NCI-H1694 (cell line): Measurements from ENCODE around the gene DOCK10.
A peak's percentile ranks its signal among the peaks of the same experiment; 100 is the strongest.

Experiments
- DNase-seq: peaks from one replicate; lab custom pipeline; 2025; lab: John Stamatoyannopoulos, UW

The DOCK10 gene

DNA sequence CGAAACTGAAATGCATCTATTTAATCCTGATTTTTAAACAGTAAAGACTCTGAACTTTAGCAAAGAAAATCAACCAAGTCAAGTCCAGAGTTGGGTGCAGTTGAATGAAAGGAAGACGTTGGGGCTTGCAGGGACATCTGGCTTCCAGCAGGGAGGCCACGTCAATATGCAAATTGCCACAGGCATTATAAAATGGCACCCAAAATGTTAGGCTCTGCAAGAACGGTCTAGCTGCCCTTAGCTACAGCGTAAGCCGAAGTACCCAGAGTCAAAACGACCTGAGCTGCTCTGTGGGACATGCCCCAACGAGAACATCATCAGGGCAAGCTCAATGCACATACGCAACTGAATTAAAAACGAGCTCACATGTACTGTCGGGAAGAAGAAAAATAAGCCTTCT, 30.7 kb downstream of the DOCK10 start:
- no peak for DNase-seq

DNA sequence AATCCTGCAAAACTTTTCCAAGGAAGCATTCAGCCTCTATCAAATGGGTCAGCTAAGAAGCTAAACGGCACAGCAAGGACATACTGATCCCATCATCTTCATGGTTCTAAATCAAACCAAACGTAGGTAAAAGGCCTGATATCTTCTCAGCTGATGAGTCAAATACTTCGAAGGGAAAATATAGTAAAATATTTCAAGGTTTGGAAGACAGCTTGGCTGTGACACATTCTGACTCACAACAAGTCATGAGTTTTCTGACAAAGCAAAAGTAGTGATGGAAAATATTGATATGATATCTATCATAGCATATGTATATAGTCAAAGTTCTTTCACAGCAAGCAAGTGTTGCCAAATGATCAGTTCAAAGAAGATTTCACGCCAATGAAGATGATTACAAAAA, 31.5 kb downstream of the DOCK10 start:
- no peak for DNase-seq

DNA sequence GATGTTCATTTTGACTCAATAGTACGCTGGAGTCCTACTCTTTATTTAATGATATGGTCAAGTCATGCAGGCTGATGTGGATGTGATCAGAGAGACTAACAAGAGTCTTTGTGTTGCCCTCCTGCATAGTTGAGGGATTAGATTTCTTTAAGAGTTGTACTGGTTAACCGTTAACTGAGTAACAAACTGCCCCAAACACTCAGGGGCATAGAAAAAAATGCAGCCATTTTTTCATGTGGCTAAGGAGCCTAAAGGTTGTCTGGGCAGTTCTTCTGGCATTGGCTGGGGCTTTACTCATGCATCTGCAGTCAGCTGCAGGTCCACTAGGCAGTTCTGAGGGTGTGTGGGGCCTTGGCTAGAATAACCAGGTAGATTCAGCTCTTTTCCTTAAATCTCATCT, 32.5 kb downstream of the DOCK10 start:
- DNase-seq: no peak

DNA sequence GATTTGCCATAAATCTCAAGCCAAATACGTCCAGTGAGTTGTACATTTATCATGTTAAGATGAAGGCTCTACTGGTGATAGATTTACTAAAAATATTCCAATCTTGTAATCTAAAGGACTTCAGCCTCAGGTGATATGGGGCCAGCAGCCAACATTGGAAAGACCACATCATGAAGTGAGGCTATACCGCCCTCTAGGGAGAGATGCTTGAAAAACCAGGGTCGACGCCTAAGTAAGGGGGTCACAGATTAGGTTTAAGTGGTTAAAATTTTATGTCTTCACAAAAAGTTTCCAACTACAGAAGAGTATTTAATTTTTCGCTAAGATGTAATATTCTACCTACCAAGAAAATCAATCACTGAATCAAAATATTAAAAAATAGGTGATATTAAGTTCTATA, 33.3 kb downstream of the DOCK10 start:
- DNase-seq: peak; percentile 30

DNA sequence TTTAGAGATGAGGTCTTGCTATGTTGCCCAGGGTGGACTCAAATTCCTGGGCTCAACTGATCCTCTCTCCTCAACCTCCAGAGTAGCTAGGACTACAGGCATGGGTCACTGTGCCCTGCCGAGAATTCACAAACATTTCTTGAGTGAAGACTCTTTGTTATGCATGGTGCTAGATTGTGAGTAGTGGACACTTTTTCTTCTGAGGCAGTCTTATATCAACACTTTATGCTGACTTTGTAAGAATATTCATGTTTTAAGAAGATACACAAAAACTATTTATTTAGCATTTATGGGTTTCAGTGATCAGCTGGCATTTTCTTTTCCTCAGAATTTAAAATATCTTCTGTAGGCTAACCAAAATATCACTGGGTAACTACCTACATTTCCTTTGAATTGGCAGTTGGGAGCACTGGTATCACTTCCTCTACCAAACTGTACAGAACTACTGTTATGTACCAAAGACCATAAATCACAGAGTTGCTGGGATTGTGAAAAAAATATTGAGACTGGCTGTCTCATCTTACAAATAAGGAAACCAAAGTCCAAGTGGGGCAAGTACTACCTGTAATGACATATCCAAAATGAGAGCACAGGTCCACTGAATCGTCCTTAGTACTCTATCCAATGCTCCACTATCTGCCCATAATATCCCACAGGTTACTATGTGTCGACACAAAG, 34.0 kb downstream of the DOCK10 start:
- DNase-seq: no peak

DNA sequence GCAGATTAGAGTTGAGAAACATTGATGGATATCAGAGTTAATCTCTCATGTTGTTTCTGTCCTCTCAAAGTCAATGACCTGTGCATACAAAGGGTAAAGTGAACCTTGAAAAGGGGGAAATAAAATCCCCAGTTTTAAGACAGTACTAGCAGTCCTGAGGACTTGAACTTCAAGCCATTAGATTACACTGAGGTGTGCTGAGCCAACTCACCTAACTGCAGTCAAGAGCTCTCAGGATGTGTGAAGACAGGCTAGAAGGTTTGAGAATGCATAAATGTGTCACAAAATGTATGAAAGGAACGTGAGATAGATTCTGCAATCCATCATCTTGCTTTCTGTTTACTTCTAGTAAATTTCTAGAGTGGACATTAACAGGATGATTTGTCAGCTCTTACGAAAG, 35.5 kb downstream of the DOCK10 start:
- no peak for DNase-seq

DNA sequence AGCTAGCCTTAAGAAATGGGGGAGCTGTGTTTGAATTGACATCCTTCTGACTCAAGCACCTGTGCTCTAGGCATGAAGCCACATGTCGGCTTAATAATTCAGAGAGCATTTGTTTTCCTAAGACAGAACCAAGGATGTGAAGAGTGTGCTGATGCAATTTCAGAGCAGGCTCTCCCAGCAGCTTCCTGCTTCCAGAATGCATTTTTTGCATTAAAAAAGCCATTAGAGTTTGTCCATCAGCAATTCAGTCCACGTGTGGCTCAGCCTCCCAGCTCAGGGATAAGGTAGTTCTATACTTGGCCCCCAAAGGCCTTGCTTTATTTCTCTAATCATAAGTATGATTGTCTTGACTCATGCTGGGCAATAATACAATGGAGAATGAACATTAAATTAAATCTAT, 37.7 kb downstream of the DOCK10 start:
- DNase-seq: no peak

DNA sequence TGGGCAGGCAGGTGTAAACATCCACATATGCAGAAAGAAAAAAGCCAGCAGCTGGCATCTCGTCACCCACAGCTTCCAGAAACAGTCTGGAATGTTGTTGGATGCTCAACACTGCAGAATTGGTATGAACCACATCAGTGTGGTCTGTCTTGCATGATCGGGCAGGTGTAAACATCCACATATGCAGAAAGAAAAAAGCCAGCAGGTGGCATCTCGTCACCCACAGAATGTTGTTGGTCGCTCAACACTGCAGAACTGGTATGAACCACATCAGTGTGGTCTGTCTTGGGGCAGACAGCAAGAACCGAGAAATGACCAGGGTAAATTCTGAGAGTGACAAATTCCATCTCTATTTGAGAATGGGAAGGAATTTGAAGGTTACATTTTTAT, 39.6 kb downstream of the DOCK10 start:
- DNase-seq: peak; percentile 80

DNA sequence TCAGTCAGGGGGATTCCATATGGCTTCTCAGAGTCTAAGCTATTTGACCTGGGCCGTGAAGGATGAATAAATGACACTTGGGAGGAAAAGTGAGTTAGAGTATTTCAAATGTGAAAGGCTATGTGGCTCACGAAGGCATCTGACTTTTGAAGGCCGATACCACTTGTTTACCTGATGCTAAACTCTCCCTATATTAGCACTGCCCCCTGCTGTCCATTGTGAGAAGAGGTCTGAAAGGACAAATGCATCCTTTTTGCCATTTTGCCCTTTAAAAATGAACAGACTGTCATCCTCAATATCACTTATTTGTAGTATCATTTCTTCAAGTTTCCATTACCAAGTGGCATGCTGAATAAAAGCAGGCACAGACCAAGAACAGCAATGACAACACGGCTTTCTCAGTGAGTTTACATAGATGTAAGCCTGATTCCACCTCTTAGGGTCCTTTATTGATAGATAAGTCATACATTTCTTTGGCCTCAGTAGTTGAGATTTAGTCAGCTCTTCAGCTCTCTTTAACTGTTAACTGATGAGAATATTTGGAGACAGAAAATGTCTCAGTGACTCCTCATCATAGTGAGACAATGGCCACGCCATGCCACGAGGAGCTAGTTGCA, 40.1 kb downstream of the DOCK10 start:
- peak; percentile 77 for DNase-seq

DNA sequence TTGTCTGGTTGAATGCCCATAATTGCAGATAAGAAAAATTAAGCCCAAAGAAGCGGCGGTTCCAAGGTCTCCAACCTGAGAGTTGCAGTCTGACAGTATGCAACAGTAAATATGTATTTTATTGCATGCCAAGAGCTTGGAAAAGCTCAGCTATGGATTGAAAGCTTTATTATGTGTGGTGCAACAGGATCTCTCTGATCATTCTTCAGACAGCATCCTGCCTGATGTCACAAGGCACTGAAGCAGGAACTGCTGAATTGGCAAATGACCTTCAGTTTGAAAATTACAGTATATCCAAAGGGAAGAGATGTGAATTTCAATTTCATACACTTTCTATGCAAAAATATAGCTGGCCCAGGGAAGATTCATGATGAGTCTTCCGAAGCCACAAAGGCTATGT, 42.5 kb downstream of the DOCK10 start:
- no peak for DNase-seq

DNA sequence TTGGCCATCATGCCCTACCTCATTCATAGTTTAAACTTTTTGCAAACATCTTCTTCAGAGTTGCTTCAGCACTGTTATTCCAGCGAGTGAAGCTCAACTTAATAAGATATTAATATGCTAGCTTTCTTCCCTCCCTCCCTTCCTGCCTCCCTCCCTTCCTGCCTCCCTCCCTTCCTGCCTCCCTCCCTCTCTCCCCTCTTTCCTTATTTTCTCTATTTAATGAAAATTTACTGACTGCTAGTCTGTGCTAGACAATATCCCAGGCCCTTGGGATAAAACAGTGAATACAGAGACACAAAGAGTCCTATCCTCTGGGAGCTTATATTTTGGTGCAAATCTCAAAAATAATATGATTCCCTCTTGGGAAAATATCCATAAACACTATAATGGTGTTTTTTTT, 42.9 kb downstream of the DOCK10 start:
- no peak for DNase-seq

DNA sequence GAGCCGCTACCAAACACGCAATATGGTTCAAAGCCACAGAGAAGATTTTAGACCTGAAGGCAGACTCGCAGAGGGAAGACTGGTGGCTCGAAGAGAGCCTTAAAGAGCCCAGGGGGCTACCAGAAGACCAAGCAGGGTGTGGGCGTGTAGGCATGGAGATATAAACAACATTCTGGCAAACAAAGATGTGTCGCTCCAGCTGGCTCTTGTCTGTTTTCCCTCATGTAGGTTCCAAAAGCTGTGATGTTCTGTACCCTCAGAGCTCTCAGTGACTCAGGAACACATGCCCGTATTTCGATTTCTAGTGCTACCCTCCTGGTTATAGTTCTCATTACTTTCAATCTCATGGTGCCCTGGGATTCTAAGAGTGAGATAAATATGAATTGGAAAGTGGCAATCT, 44.5 kb downstream of the DOCK10 start:
- DNase-seq: peak; percentile 61

DNA sequence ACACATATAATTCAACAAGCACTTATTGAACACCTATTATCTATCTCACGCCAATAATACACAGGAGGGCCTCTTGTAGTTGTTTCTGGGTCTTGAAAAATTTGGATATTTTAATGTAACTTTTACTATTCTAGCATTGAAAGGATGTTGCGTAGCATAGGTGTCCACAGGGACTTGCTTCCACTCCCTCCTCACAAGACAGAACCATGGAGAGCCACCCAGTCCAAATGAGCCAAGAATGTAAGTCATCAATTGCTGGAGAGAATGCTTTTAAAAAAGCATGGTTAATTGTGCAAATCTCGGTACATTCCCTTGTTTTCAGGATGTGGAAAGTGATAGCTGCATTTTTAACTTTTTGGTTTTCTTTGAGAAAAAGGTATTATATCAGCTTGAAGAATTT, 46.8 kb downstream of the DOCK10 start:
- no peak for DNase-seq

DNA sequence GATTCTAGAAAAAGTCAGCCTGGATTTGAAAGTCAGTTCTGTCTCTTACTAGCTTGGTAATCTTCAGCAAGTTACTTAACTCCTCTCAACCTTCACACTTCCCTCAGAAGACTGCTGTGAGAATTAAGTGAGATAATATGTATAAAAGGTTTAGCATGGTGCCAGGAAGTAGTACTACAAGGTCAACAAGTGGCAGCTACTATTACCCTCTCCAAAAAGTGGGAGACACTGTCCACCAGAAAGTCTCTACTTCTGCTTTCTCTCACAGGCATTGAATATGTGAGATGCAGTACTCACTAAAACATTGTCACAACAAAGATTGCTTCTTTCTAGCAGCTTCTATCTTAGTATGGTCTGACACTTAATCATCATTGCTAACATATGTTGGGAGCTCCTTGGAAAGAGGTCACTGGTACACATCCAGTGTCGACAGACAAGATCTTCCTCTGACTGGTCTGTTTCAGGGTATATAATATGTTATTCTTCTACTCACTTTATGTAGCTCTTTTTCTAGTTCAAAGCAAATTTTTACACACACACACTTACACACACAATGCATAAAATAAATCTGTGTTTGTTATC, 47.9 kb downstream of the DOCK10 start:
- no peak for DNase-seq

DNA sequence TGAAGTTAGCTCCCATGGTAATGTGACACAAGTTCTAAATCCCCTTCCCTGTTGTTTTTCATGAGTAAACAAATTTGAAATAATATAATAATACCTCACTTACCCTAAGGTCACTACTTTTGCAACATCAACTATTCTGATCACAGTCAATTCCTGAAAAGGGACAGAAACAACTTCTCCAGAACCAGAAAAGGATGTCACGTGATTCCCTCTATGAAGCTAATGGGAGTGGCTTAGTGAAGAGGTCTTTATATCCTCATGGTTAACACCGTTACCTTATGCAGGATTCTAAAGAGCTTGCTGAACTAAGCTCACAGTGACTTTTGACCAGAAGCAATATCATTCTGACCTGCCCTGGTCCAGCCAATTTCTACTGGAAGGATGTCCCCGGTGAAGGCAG, 51.6 kb downstream of the DOCK10 start:
- no peak for DNase-seq

DNA sequence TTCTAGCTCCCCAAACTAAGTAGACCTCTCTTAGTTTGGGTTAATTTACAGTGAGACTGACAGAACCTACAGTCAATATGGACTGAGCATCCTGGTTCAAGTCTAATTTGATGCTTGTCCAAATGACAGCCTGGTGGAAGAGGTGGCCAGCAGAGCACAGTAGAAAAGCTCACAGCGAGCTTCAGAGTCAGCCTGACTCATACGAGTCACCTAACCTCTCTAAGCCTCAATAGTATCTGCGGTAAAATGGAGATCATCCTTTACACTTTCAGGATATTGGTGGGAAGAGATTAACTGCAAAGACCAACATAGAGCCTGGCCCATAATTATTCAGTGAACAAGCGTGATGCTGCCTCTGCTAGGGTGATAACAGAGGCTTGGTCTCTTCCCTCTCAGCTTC, 54.5 kb downstream of the DOCK10 start:
- no peak for DNase-seq

DNA sequence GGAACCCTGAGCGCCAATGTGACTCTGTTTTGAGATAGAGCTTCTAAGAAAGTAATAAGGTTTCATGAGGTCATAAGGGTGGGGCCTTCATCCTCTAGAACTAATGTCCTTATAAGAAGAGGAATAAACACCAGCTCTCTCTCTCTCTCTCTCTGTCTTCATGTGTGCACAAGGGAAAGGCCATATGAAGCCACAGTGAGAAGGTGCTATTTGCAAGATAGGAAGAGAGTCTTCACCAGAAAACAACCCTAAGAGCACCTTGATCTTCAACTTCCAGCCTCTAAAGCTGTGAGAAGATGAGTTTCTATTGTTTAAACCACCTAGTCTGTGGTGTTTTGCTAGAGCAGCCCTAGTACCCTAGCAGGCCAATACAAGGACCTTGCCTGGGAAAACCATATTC, 55.8 kb downstream of the DOCK10 start:
- DNase-seq: no peak

DNA sequence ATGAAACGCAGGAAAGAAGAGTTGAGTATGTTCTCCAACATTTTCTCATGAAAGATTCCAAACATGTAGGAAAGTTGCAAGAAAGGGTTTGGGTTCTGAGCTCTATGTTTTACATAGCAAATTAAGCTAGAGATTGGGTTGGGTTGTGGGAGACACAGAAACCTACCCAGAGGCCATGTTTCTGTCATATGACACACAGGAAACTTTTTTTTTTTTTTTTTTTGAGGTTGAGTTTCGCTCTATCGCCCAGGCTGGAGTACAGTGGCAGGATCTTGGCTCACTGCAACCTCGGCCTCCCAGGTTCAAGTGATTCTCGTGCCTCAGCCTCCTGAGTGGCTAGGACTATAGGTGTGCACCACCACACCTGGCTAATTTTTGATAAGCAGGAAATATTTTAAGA, 57.6 kb downstream of the DOCK10 start:
- no peak for DNase-seq

DNA sequence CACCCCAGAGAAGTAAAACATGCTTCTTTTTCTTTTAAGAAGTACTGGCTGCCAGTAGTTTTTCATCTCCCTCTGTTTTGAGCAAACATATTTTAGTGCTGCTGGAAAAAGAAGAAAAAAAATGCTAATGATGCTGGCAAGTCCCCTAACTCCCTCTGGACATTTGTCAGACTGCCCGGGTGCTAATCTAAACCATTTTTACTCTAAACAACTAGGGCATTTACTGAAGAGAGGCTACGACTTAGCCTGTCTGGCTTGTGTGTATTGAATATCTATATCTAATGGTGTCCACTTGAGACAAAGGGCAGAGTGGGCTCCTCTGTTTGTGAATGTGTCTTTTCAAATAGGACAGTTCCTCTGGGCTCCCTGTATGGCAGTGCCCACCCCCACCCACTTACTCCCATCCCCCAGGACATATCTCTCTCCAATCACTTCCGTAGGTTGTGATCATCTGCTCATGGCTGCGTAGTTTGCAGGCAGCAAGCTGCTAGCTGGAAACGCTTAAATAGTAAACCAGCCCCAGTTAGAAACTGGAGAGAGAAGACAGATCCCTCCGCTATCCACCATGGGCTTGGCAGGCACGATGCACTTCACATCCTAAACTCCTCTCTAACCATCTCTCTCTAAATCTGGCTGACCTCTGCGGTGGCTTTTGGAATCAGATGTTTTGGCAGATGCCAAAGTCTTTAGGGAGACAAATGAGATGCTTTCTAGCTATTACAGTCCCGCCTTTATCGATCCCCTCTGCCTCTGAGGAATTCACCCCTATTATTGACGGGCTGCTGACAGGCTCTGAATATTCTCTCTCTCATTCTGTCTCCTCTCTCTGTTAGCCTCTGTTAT, 58.3 kb downstream of the DOCK10 start:
- no peak for DNase-seq

DNA sequence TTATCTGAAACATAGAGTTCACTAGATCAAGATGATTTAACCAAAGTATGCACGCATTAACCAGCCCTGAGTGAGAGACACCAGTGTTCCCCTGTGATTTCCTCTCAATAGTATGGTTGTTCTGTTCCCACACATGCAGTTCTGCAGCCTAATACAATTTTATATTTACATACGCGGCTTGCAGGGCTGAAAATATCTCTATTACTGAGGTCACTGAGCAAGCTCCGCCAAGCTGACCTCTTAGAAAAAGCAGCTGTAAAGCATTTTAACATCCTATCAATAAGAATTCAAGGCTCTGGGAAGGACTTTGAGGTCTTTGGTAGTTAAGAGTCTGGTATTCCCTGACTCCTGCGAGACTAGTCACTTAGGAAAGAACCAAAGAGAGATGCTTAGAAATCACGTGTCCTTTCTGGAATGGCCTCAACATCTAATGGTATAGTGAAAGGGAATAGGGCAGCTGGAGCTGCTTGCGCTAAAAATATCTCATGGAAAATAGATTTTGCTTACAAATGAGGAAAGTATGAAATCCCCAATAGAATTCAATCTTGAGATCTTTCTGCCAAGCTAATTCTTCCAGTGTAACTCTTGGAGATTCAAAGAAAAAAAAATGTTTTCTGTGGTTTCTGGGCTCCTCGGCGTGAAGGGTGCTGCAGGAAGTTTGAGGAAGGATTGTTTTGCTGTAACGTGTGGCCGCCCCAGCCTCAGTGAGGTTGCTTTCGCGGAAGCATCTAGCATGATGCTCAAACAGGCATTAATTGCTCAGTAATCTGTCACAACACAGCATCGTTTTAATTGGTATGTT, 59.2 kb downstream of the DOCK10 start:
- DNase-seq: no peak

DNA sequence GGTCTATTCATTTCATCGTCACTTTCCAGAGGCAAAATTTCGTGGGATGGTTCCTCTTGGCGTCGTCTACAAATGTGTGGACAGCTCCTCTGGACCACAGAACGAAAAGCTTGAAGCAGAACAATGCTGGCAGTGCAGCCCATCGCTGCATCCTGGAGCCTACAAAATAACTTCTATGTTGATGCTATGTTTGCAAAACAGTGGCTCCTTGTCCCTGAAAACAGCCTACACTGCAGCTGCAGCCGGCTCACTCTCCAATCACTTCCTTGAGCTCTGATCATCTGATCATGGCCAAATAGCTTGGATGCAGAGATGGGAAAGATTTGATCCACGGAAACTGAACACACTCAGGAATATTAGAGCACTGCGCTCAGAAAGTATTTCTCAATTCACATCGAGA, 60.0 kb downstream of the DOCK10 start:
- DNase-seq: no peak
